NOMO-1 treated with dmso at 0.1 percent for 144 hours (cell line): Measurements from ENCODE around the gene SYDE1.
A peak's percentile ranks its signal among the peaks of the same experiment; 100 is the strongest.

Source experiments
- DNase-seq: peaks from one replicate; lab custom pipeline; 2025; ENCODE audit not compliant: unreplicated experiment; lab: John Stamatoyannopoulos, UW

Gene SYDE1

DNA sequence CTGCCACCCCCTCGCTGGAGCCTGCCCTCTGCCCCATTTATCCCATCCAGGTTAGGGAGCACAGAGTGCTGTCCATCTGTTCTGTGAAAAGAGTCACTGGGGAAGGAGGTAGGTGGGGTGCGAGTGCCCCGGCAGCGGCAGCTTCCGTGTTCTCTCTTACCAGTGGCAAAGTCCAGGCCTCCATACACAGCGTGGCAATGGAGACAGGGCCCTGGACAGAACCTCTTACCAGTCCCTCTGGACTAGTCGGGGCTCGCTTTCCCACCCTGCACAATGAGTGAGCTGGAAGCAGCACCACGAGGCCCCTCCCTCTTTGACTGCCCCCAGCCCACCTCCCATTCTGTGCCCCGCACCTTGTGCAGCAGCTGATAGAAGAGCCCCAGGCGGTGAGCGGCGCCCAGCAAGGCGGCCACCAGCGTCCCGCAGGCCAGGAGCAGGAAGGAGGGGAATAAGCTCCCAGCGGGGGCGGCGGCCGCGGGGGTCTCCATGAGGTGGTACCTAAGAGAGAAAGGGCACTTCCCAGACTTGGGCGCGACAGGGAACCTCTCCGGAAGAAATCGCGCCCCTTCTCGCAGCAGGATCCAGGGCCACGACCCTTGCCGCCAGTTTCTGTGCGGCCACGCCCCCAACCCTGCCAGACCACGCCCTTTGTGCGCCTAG is 17.5 kb downstream of the SYDE1 start:
- peak; percentile 15 for DNase-seq

DNA sequence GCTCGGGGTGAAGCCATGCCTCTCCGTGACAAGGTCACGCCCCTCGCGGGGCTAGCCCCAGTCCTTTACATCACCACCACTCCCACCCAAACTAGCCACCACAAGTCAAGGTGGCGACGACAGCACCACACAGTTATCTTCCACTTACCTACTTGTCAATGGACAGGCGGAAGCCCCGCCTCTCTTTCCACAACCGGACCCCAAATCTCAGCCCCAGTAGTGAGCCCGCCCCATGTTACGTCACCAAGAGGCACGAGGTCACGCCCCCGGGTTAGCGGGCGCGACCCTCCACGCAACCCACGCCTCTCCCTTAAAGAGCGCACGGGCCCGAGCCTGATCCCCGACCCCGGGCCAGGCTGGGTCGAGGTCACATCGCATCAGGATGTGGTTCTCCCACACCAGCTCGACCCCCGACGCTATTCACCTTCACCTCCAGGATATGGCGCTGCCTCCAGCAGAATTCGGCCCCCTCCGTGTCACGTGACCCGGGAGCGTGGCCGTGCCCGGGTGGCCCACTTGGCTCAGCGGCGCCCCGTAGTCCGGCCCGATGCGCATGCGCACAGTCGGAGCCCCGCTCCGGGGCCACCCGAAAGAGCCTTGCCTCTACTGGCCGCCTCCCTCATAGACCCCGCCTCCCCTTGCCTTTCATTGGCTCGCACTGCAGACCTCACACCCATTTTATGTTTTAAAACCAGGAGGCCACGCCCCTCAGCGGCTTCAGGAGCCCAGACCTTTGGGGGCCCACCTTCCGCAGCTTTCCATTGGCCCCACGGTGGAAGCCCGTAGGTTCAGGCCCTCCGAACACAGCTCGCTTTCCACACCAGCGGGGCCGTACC is 18.2 kb downstream of the SYDE1 start:
- DNase-seq = peak; percentile 98

DNA sequence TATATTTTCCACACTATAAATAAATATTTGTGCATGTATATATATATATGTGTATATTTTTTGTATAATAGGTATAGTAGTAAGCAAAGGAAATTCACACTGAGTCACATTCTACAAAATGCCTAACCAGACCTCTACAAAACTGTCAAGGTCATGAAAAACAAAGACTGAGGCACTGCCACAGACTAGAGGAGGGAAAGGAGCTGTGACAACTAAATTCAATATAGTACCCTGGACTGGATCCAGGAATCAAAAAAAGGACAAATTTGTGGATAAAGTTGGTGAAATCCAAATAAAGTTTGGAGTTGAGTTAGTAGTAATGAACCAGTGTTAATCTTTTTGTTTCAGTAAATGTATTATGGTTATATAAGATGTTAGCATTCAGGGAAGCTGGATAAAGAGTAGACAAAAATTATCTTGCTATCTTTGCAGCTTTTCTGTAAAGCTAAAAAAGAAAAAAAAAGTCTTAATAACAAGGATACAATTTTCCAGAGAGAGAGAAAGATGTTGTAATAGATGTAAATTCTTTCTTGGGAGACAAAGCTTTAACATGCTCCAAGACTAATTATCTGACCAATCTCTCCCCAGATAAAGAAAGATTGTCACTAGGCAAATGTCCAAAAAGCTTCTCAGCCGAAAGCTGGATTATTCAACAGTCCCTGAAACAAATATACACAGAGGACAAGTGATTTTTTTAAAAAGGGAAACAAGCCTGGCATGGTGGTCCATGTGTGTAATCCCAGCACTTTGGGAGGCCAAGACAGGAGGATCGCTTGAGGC is 19.1 kb downstream of the SYDE1 start:
- no peak for DNase-seq

DNA sequence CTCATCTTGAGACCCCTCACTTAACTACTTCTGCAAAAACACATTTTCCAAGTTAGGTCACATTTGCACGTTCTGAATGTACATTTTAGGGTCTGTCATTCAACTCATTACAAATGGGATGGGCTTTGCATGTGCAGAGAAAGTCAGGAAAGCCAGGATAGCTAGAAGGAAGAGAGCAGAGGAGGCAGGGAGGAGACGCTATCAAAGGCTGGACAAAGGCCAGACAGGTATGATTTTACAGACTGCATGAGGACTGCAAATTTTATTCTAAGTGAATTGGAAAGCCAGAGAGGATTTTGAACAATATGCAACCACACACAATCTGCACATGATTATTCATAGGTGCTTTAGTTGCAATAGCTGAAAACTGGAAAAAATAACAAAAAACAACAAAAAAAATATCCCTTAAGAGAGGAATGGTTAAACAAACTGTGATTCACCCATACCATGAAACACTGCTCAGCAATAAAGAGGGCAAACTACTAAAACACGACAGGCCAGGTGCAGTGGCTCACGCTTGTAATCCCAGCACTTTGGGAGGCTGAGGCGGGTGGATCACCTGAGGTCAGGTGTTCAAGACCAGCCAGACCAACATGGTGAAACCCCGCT is 21.1 kb downstream of the SYDE1 start:
- DNase-seq = no peak

DNA sequence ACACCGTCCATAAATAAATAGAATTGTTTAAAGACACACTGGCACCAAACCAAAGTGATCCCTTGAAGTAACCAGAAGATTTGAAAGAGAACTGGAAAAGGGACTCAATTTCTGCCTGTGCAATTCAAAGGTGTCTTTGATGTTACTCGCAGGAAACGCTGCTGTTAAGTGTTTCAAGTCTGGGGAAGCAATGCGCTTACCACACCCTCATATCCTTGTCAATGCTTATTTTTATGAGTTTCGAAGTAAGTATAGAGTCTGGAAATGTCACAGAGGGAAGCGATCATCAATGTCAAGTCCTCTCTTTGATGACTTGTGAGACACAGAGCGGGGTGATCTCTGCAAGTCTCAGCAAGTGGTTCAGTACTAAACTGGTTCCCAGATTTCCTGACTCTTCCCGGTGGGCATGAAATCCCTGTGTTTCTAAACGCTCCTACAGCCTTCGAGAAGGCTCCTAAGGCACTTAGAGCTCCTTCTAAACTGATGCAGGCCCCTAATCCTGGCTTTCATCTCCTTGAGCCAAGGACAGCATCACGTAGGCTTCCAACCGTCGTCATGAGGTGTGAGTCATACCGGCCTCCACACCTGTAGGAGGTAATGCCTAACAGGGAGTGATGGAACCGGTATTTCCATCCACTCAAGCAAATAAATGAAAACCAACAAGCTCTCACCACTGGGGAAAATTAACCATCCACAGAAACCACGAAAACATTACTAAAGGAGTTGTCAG is 22.8 kb downstream of the SYDE1 start:
- no peak for DNase-seq

DNA sequence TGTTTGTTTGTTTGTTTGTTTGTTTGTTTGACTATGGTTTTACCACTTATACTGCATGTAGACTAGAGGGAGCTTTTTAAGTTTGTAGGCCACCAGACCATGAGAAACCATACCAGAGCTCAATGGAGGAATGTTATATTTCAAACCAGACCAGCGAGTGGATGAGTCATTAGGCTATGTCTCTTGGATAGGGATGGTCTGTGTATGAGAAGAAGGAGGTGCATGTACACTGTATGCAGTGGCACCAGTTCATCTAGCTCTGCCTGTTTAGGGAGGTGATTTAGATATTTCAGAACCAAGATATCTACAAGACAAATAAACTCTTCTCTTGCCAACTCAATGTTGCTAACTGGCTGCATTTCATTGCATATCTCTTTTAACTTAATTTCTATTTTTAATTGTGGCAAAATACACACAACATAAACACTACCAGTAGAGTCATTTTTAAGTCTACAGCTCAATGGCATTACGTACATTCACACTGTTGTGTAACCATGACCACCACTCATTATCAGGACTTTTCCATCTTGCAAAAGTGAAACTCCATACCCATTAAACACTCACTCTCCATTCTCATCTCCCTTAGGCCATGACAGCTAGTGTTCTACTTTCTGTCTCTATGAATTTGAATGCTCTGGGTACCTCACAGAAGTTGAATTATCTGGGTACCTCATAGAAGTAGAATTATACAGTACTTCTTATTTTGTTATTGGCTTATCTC is 29.2 kb downstream of the SYDE1 start:
- DNase-seq = no peak

DNA sequence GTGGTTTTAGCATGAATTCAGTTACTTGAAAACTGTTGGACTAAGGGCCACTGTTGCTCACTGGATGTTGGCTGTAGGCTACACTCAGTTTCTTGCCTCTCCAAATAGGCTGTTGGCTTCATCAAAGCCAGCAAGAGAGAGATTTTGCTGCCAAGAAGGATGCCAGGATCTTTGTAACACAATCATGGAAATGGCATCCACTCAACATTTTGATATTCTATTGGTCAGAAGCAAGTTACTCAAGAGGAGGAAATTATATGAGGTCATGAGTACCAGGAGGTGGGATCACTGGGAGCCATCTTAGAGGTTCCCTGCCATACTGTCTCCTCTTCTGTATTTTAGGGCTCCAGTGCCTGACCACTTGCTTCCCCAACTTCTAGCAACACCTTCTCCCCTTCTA is 30.6 kb downstream of the SYDE1 start:
- DNase-seq = no peak

DNA sequence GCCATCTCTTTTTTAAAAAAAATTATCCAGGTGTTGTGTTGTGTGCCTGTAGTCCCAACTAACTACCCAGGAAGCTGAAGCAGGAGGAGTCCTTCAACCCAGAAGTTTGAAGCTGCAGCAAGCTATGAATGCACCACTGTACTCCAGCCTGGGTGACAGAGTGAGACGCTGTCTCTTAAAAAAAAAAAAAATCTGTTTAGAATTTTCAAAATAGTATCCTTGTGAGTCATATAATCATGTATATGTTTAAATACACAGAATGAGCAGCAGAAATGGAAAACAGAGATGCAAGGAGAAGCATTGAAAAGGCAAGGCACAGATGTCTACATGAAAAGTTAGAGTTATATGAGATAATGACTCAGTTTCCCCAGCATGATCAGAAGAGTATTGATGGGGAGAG is 31.2 kb downstream of the SYDE1 start:
- no peak for DNase-seq

DNA sequence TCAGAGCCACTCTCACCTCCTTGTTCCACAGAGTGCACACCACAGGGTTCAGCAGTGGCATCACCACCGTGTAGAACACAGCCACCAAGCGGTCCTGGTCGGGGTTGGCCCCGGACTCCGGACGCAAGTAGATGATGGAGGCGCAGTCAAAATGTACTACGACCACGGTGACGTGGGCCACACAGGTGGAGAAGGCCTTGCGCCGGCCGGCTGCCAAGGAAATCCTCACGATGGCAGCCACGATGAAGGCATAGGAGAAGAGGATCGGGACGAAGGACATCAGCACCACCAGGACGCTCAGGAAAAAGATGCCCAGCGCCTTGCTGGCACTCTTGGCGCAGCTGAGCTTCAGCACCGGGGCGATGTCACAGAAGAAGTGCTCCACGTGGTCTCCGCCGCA is 33.9 kb downstream of the SYDE1 start:
- DNase-seq = no peak

DNA sequence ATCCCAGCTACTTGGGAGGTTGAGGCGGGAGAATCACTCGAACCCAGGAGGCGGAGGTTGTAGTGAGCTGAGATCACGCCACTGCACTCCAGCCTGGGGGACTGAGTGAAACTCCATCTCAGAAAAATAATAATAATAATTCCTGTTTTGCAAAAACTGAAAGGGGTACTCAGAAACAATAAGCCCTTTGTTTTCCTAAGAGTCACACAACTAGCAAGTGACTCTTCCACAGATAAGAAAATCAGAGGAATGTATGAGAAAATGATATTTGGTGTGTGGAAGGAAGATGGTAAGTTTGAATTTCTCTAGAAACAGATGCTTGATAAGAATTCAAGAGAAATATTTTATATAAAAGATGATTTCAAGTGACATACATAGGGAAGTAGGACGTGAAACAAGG is 35.1 kb downstream of the SYDE1 start:
- DNase-seq = no peak

DNA sequence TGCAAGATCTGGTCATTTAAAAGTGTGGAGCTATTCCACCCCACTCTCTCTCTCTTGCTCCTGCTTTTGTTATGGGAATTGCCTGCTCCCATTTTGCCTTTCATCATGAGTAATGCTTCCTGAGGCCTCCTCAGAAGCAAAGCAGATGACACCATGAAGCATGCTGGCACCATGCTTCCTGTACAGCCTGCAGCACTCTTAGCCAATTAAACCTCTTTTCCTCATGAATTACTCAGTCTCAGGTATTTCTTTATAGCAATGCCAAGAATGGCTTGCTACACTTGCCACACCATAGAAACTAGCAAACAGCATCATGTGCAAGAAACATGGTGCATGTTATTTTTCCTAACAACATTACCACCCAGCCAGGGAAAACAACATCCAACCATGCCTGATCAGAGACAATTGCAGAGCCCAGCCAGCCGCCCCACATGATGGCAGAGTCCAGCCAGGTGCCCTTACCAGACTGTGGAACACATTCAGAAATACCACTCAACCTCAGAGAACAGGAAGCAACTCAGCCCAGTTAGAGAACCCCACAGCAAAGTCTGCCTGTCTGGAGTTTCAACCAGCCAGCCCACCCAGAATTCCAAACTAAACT is 36.9 kb downstream of the SYDE1 start:
- DNase-seq = no peak

DNA sequence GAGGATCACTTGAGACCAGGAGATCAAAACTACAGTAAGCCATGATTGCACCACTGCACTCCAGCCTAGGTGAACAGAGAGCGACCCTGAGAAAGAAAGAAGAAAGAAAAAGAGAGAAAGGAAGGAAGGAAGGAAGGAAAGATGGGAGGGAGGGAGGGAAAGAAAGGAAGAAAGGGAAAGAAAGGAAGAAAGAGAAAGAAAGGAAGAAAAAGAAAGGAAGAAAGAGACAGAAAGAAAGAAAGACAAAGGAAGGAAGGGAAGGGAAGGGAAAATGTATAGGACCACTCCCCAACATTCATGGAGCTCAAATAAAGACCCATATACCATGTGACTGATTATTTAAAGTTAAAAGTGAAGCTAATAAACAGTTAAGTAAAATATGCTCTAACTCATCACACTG is 39.9 kb downstream of the SYDE1 start:
- DNase-seq = no peak

DNA sequence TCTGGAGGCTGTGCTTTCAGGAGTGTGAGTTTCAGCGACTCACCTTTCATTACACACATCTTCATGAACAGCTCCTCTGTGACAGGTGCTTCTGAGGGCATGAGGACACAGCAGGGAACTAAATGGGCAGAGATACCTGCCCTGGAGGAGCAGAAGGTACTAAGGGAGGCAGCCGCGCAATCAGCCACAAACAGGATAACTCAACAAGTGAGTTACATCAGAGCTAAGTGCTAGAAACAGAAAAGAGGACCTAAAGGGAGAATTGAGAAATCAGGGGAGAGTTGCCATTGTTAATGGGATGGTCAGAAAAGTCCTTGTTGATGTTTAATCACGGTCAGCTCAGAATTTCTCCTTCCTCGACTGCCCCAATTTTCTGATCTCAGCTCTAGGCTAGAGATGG is 42.5 kb downstream of the SYDE1 start:
- DNase-seq = peak; percentile 37

DNA sequence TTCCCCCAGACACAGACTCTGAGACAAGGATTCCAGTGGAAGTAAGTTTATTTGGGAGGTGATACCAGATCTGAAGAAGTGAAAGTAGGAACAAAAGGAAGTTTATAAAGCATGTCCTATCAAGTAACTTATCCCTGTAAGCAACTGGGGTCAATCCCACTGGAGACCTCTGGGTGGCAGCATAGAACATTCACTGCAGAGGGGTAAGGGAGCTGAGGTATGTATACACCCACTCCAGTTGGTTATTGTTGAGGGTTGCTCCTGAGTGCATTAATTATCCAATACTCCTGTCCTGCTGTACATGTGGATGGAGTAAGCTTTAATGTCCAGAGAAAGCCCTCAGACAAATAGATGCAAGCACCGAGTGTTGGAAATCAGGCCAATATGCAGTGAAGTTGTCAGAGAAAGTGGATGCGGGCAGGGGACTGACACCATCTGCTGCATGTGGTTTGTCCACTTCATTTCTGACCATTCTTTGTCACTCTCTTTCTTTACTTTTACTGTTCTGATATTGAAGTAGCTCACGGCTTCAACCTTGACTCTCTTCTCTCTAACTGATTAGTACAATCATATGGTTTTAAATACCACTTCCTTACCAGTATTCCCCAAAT is 46.9 kb downstream of the SYDE1 start:
- no peak for DNase-seq

DNA sequence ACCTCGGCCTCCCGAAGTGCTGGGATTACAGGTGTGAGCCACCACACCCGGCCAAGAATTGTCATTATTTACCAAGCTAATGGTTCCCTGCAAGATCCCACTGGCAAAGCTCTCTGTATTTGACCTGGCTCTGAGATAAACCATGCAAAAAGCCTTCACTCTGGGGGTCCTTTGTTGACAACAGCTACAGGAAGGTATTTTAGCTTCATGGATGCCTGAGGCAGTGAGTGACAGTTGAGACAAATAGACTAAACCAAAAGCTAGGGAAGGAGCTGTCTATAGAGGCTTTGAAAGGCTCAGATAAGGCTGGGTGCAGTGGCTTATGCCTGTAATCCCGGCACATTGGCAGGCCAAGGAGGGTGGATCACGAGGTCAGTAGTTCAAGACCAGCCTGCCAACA is 48.1 kb downstream of the SYDE1 start:
- DNase-seq = no peak

DNA sequence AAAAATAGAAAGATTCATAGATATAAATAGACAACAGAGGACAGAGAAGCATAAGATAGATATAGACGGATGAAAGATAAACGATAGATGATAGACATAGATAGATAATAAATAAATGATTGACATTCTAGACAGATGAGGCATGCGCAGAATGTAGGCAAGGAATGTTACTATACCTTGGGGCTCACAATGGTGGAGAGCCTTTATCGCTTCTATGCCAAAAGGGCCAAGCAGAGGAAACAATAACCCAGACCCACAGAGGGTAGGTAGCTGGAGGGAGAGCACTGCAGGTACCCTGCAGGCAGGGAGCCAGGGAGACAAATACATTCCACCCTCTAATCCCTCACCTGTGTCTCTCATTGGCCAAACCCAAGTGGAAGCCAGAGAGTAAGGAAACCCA is 49.2 kb downstream of the SYDE1 start:
- no peak for DNase-seq

DNA sequence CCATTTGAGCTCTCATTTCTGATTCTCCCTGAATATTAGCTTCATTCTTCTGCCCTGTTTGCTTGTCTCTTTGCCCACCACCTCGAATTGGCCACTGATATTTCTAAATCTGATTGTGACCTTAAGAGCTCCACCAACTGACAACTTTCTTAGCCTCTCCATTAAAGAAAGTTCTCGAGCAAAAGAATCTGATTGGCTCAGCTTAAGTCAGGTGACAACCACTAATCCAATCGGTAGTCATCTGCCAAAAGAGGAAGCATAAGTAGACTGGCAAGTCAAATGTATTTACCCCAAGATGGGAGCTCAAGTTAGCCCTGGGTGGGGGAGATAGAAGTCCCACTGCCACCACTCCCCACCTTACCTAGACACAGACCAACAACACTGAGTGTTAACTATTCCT is 52.0 kb downstream of the SYDE1 start:
- DNase-seq = no peak

DNA sequence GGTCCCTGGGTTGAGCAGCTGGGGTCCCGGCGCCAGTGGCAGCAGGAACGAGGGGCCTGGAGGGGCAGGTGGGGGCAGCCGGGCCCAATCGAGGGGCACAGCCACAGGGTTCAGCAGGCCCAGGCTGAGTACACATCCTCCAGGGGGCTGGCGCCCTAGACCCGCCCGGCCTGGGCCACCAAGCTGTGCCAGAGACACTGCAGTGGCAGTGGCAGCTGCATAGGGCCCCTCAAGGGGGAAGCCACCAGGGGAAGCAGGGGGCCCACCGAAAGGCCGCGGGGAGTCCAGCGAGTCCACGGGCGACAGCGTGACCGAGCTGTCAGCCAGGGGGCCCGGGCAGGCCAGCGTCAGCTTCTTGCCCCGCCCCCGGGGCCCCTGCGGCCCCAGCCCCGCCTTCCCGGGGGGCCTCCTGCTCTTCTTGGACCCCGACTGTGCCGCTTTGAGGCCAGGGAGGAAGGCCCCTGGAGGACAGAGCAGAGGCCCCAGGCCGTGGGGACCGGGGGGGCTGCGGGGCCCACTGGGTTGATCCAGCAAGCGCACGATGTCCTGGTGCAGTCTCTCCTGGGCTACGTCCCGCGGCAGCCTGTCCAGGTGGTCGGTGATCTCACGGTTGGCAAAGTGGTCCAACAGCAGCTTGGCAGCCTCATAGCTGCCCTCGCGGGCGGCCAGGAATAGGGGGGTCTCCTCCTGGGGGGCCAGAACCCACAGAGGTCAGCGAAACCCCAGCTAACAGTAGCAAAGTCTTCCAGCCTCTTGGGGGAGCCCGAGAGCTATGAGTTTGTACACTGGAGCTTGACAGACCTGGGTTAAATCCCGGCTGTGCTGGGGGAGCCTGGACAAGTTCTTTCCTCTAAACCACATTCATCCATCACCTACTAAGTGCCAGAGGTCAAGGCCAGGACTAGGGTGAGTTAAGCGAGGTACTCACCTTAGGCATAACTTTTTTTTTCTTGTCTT is 54.1 kb downstream of the SYDE1 start:
- no peak for DNase-seq
